H7 (cell line): ENCODE measurements around the gene SOX15. TPM values are rescaled to one million over a fixed set of nuclear protein-coding genes. Genes with fewer than 3 reads are reported as not detected.

Source experiments
- DNase-seq: peaks from one replicate; pipeline ENCODE4 v3.0.0; 2012
- H3K27me3 ChIP-seq: 2 replicates; pipeline ENCODE4 v1.6.0; 2011; ENCODE audit warnings: mild to moderate bottlenecking, low read length; ENCODE audit not compliant: control insufficient read depth, insufficient read depth
- H3K36me3 ChIP-seq: replicated peaks from 2 replicates; pipeline ENCODE4 v1.5.1; 2011; ENCODE audit warnings: low read length; ENCODE audit not compliant: control insufficient read depth, insufficient read depth
- H3K4me3 ChIP-seq: 2 replicates; pipeline ENCODE4 v1.5.1; 2011; ENCODE audit warnings: low read depth, mild to moderate bottlenecking, control low read depth, low read length, moderate library complexity; ENCODE audit not compliant: insufficient read depth
- total RNA-seq: library from RNA; depleted of rRNA; stranded (reverse); fragments of >200 nt; shearing (Covaris generic); gene quantifications from 2 replicates; pipeline ENCODE4 v1.2.3, GENCODE V29; 2014; rRNA removed

Gene SOX15
- total RNA-seq, 1 experiment from 2014 or later: 44.0 TPM

- peak; percentile 92 for DNase-seq
- Histone ChIP-seq H3K27me3 (peaks cover 7% of the 10 kb centered on the region; the same call in 1 of the 2 replicates), H3K36me3 (no peaks in the 10 kb centered on the region), H3K4me3 (peak within 1 kb of the TSS; percentile 71)
Measured at GRCh38 chr17:7548585-7549400, 41.1 kb downstream of the SOX15 start, which contains the start of gene TNFSF12. Gene TNFSF12, plus strand, starts transcription at chr17:7549058. Its CDS starts 96 bp downstream, at chr17:7549154.

GRCh38 chr17:7544911-7545310 lies 45.0 kb downstream of the SOX15 start:
- H3K36me3 ChIP-seq: no peaks in the 10 kb centered on the region
- H3K27me3 ChIP-seq: peaks cover 7% of the 10 kb centered on the region; the same call in 1 of the 2 replicates
- DNase-seq: no peak
- no peak overlapping the region for H3K4me3 ChIP-seq

DNA sequence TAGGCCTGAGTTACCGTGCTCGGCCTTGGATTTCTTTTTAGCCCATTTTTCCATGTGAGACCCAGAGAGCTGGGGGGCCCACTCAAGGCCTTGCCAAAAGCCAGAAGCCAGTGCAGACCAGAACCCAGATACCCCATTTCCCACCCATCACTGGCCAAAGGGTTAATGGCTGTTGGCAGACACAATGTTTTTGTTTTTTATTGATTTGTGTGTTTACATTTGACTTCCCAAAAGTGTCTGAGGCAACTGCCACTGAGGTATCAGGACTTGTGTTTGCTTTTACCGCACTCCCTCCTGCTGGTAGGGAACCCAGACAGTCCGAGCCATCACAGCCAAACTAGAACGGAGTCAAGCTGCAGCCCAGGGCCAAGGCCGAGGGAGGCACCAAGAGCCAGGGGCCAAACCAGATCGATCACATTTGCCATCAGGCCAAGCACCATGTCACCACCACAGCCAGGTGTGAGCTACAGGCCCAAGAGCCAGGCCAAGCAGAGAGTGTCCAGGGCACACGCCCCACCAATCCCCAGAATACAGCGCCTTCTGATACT lies 48.7 kb downstream of the SOX15 start:
- no peak for DNase-seq
- Histone ChIP-seq H3K4me3 (no peak overlapping the region), H3K27me3 (no peaks in the 10 kb centered on the region), H3K36me3 (no peaks in the 10 kb centered on the region)

DNA sequence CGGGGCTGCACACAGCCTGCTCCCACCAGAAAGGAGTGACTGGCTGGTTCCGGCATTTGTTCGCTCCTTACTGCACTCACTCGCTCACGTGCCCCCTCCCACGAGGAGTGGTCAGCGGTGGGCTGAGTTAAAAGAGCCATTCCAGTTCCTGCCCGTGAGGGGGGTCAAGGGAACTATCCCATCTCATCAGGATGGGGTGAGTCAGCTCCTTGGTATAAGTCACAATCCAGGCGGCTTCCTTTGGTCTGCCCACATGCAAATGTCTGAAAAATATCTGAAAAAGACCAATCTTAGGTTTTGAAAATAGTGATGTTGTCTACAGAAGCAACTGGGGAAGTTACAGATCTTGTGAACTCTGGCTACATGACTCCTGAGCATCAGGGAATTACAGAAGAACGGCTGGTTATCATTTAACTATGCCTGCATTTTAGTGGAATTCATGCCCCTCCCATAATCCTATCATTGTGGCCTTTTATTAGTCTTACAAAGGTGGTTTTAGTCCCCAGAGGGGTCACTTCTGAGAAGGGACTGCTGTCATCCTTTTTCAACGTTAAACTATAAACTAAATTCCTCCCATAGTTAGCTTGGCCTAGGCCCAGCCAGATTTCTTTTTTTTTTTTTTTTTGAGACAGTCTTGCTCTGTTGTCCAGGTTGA lies 50.9 kb downstream of the SOX15 start:
- Histone ChIP-seq H3K27me3 (no peaks in the 10 kb centered on the region), H3K36me3 (no peaks in the 10 kb centered on the region), H3K4me3 (no peak overlapping the region)
- no peak for DNase-seq

Other genes starting within 250 kb of the SOX15 start
- 1.1 and 2.2 TPM in 2 replicates for gene KCTD11, start 237.9 kb downstream of the SOX15 start, total RNA-seq
- not detected in 2 replicates for gene TMEM95, start 234.9 kb downstream of the SOX15 start, total RNA-seq
- 7.0 and 8.9 TPM in 2 replicates for gene TNK1, start 209.0 kb downstream of the SOX15 start, total RNA-seq
- gene PLSCR3, start 195.6 kb downstream of the SOX15 start, total RNA-seq: 26.5 and 27.8 TPM in 2 replicates
- 280 and 385 TPM in 2 replicates for gene TMEM256, start 186.0 kb downstream of the SOX15 start, total RNA-seq
- 11.6 and 15.7 TPM in 2 replicates for gene NLGN2, start 182.2 kb downstream of the SOX15 start, total RNA-seq
- gene SPEM1, start 169.8 kb downstream of the SOX15 start, total RNA-seq: not detected in 2 replicates
- gene SPEM2, start 164.5 kb downstream of the SOX15 start, total RNA-seq: not detected in 2 replicates
- not detected in 2 replicates for gene SPEM3, start 161.2 kb downstream of the SOX15 start, total RNA-seq
- gene TMEM102, start 154.7 kb downstream of the SOX15 start, total RNA-seq: 14.5 and 15.8 TPM in 2 replicates
- 12.5 and 20.7 TPM in 2 replicates for gene FGF11, start 150.6 kb downstream of the SOX15 start, total RNA-seq
- gene CHRNB1, start 145.0 kb downstream of the SOX15 start, total RNA-seq: 6.6 and 6.8 TPM in 2 replicates
- gene ZBTB4, start 110.5 kb downstream of the SOX15 start, total RNA-seq: 9.0 and 10.4 TPM in 2 replicates
- gene SLC35G6, start 108.6 kb downstream of the SOX15 start, total RNA-seq: not detected in 2 replicates
- gene POLR2A, start 105.7 kb downstream of the SOX15 start, total RNA-seq: 46.1 and 48.6 TPM in 2 replicates
- 6.2 and 9.6 TPM in 2 replicates for gene TNFSF12, start 41.0 kb downstream of the SOX15 start, total RNA-seq
- gene TNFSF13, start 31.3 kb downstream of the SOX15 start, total RNA-seq: 0.94 and 1.7 TPM in 2 replicates
- gene SENP3, start 28.2 kb downstream of the SOX15 start, total RNA-seq: 137 and 203 TPM in 2 replicates
- 0.22 and 0.55 TPM in 2 replicates for gene CD68, start 10.5 kb downstream of the SOX15 start, total RNA-seq
- 111 and 146 TPM in 2 replicates for gene MPDU1, start 6.2 kb downstream of the SOX15 start, total RNA-seq
- gene FXR2, start 24.8 kb upstream of the SOX15 start, total RNA-seq: 49.0 and 52.0 TPM in 2 replicates
- gene SAT2, start 37.7 kb upstream of the SOX15 start, total RNA-seq: 45.5 and 55.8 TPM in 2 replicates
- 0.35 and 1.5 TPM in 2 replicates for gene SHBG, start 40.0 kb upstream of the SOX15 start, total RNA-seq
- 1.6 and 7.0 TPM in 2 replicates for gene ATP1B2, start 60.8 kb upstream of the SOX15 start, total RNA-seq
- 97.5 and 99.4 TPM in 2 replicates for gene TP53, start 97.4 kb upstream of the SOX15 start, total RNA-seq
- 32.9 and 41.3 TPM in 2 replicates for gene WRAP53, start 98.4 kb upstream of the SOX15 start, total RNA-seq
- gene EFNB3, start 115.1 kb upstream of the SOX15 start, total RNA-seq: 6.0 and 6.4 TPM in 2 replicates
- 0.11 and 0.24 TPM in 2 replicates for gene DNAH2, start 127.7 kb upstream of the SOX15 start, total RNA-seq
- 1.1 and 1.6 TPM in 2 replicates for gene KDM6B, start 244.1 kb upstream of the SOX15 start, total RNA-seq